HCT116 (cell line): ENCODE results near the gene FANCD2. TPM values are rescaled to one million over a fixed set of nuclear protein-coding genes. Genes with fewer than 3 reads are reported as not detected.

Experiments
- ATAC-seq: fragments of 200-7000 bp; cut with Tn5 transposase; 2 replicates; pipeline ENCODE4 v1.9.1; 2020; ENCODE audit warnings: mild to moderate bottlenecking, moderate library complexity
- BruUV-seq: library from RNA; stranded (reverse); fragments of 400-500 nt; replicated peaks from 2 replicates; lab custom pipeline; 2021; lab: Mats Ljungman, UMichigan
- CTCF ChIA-PET: fragments of 300-600 bp; sonication (Branson Sonifier 250); formaldehyde crosslinking; loops from one replicate; lab custom pipeline; 2021; ENCODE audit warnings: antibody characterized with exemption; lab: Charles Lee
- POLR2A ChIA-PET: fragments of 300-600, 350-600 bp; sonication (Branson Sonifier 250); formaldehyde crosslinking; loops from one replicate; lab custom pipeline; 2021; ENCODE audit warnings: antibody characterized with exemption; lab: Charles Lee
- RAD21 ChIA-PET, 2 experiments: fragments of 300-600 bp; sonication (Branson Sonifier 250); formaldehyde crosslinking; loops; one replicate each; lab custom pipeline; 2023; ENCODE audit warnings: low total read pairs in 2 of 2; ENCODE audit not compliant: uncharacterized antibody in 2 of 2, unreplicated experiment in 2 of 2, low non-redundant PET in 1 of 2; lab: Charles Lee
- DNase-seq: peaks from one replicate; pipeline ENCODE4 v3.0.0-alpha.2; 2010; ENCODE audit warnings: low read depth, low spot score
- H2AFZ ChIP-seq: fragments of 200-600 bp; shearing (Covaris generic), sonication (generic); 2 replicates; pipeline ENCODE4 v1.6.1; 2017; ENCODE audit warnings: low read depth, mixed run types, mixed read lengths, antibody characterized with exemption, low read length; ENCODE audit not compliant: poor library complexity, severe bottlenecking
- H3K27ac ChIP-seq: 2 replicates; pipeline ENCODE4 v1.5.1; 2012; ENCODE audit warnings: low read depth, low read length
- H3K27me3 ChIP-seq: fragments of 200-600 bp; sonication (generic); 2 replicates; pipeline ENCODE4 v1.6.1; 2016; ENCODE audit warnings: mixed run types, low read length, mixed read lengths; ENCODE audit not compliant: insufficient read depth
- H3K36me3 ChIP-seq, 2 experiments: fragments of 200-500 bp in 1 of 2; fragments of 200-600 bp in 1 of 2; sonication (Bioruptor generic) in 1 of 2; sonication (generic) in 1 of 2; 2 replicates each; pipeline versions ENCODE4 v1.5.1 to v1.6.1; 2014 to 2016; ENCODE audit warnings: low read length in 2 of 2, inconsistent platforms in 1 of 2, mixed read lengths in 1 of 2, mixed run types in 1 of 2; ENCODE audit not compliant: insufficient read depth in 2 of 2, control insufficient read depth in 1 of 2
- H3K4me1 ChIP-seq, 2 experiments: fragments of 200-600 bp in 1 of 2; sonication (generic) in 1 of 2; 2 replicates each; pipeline versions ENCODE4 v1.5.1 to v1.6.1; 2012 to 2017; ENCODE audit warnings: low read length in 2 of 2, inconsistent platforms in 1 of 2, mild to moderate bottlenecking in 1 of 2, mixed read lengths in 1 of 2, mixed run types in 1 of 2, moderate library complexity in 1 of 2; ENCODE audit not compliant: insufficient read depth in 2 of 2, control insufficient read depth in 1 of 2
- H3K4me2 ChIP-seq: fragments of 200-600 bp; sonication (generic); 2 replicates; pipeline ENCODE4 v1.6.1; 2017; ENCODE audit warnings: mixed run types, low read length, mixed read lengths
- H3K4me3 ChIP-seq, 2 experiments: fragments of 200-600 bp in 1 of 2; sonication (generic) in 1 of 2; replicated peaks in 1 of 2; 2 replicates each; pipeline ENCODE4 v1.5.1; 2011 to 2016; ENCODE audit warnings: low read length in 2 of 2, control low read depth in 1 of 2, low read depth in 1 of 2, mild to moderate bottlenecking in 1 of 2, mixed read lengths in 1 of 2, mixed run types in 1 of 2
- H3K79me2 ChIP-seq: fragments of 200-600 bp; sonication (generic); 2 replicates; pipeline ENCODE4 v1.6.1; 2017; ENCODE audit warnings: mild to moderate bottlenecking, mixed run types, low read length, moderate library complexity, mixed read lengths; ENCODE audit not compliant: insufficient read depth
- H3K9ac ChIP-seq: fragments of 200-600 bp; sonication (generic); 2 replicates; pipeline ENCODE4 v1.6.1; 2016; ENCODE audit warnings: low read length, mixed read lengths
- H3K9me2 ChIP-seq: fragments of 200-600 bp; sonication (generic), shearing (Covaris generic); 2 replicates; pipeline ENCODE4 v1.6.1; 2017; ENCODE audit warnings: mixed run types, mild to moderate bottlenecking, moderate library complexity; ENCODE audit not compliant: insufficient read depth
- H3K9me3 ChIP-seq, 2 experiments: fragments of 200-500 bp in 1 of 2; fragments of 200-600 bp in 1 of 2; sonication (Bioruptor generic) in 1 of 2; sonication (generic) in 1 of 2; 2 replicates each; pipeline ENCODE4 v1.6.1; 2014 to 2017; ENCODE audit warnings: low read length in 2 of 2, mixed read lengths in 2 of 2, inconsistent platforms in 1 of 2, low read depth in 1 of 2, mild to moderate bottlenecking in 1 of 2, mixed run types in 1 of 2, moderate library complexity in 1 of 2; ENCODE audit not compliant: control insufficient read depth in 1 of 2, insufficient read depth in 1 of 2
- H4K20me1 ChIP-seq: fragments of 200-600 bp; sonication (generic), shearing (Covaris generic); 2 replicates; pipeline ENCODE4 v1.6.1; 2017; ENCODE audit warnings: mixed run types, mild to moderate bottlenecking, moderate library complexity; ENCODE audit not compliant: insufficient read depth
- MAX ChIP-seq: IDR thresholded peaks from 2 replicates; pipeline ENCODE4 v1.6.1; 2012
- POLR2AphosphoS5 ChIP-seq: IDR thresholded peaks from 2 replicates; pipeline ENCODE4 v1.6.1; 2011; ENCODE audit warnings: mild to moderate bottlenecking, low read depth, low read length, moderate library complexity
- REST ChIP-seq: IDR thresholded peaks from 2 replicates; pipeline ENCODE4 v1.6.1; 2012; ENCODE audit warnings: low read depth
- SIN3A ChIP-seq: IDR thresholded peaks from 2 replicates; pipeline ENCODE4 v1.6.1; 2012; ENCODE audit warnings: low read depth
- SP1 ChIP-seq: IDR thresholded peaks from 2 replicates; pipeline ENCODE4 v1.6.1; 2012; ENCODE audit warnings: low read depth
- TCF7L2 ChIP-seq: IDR thresholded peaks from 2 replicates; pipeline ENCODE4 v1.7.0; 2011; ENCODE audit warnings: borderline replicate concordance, inconsistent platforms; ENCODE audit not compliant: insufficient read depth, insufficient read length; ENCODE audit errors: extremely low read depth
- ZFX ChIP-seq: fragments of 450-650 bp; IDR thresholded peaks from 2 replicates; pipeline ENCODE4 v1.6.1; 2017
- intact Hi-C: fragments of 100-400 bp; cut with micrococcal nuclease; formaldehyde crosslinking; loops from 2 replicates; pipeline ENCODE4 v1.10.0; 2022
- total RNA-seq: library from RNA; stranded (reverse); gene quantifications from one replicate; pipeline ENCODE4 v1.2.1, GENCODE V29; 2021; ENCODE audit not compliant: unreplicated experiment

The FANCD2 gene
- total RNA-seq, 1 experiment from 2014 or later: 50.0 TPM

- H3K9ac ChIP-seq: peak overlapping the region; percentile 63
- H4K20me1 ChIP-seq: no peaks in the 10 kb centered on the region
- BruUV-seq: no TSS peak
- no peaks in the 10 kb centered on the region for H3K27me3 ChIP-seq
- TF ChIP-seq REST (no peak), SP1 (peak; percentile 11; the same call in 1 of the 2 replicates), ZFX (peak; percentile 5; the same call in 1 of the 2 replicates), POLR2AphosphoS5 (peak; percentile 82), SIN3A (peak; percentile 78), MAX (peak; percentile 33; the same call in 1 of the 2 replicates), TCF7L2 (no peak)
- ChIA-PET POLR2A (interaction anchor here (0.6 to 0.9 kb wide), 3 partner anchors 9 to 33 kb away, joined by 3 to 6 read pairs (median 5); partner anchors contain the start of gene EMC3), RAD21 (no interaction called here), CTCF (interaction anchor here (0.6 to 1.1 kb wide), 3 partner anchors 64 to 213 kb away, joined by 3 to 8 read pairs (median 4); partner anchors contain the start of gene IRAK2)
- peak; percentile 72 for DNase-seq
- no peaks in the 10 kb centered on the region for H3K36me3 ChIP-seq
- peaks cover 12 to 30% of the 10 kb centered on the region in 2 experiments for H3K4me1 ChIP-seq
- no peaks in the 10 kb centered on the region for H3K79me2 ChIP-seq
- peak overlapping the region; percentile 49; the same call in 1 of the 2 replicates for H3K27ac ChIP-seq
- intact Hi-C loops: no loop called here
- peak overlapping the region; percentile 57 to 69 for H3K4me3 ChIP-seq
- no peak overlapping the region for H2AFZ ChIP-seq
- peak; percentile 89 for ATAC-seq
- no peaks in the 10 kb centered on the region for H3K9me3 ChIP-seq
- H3K9me2 ChIP-seq: no peaks in the 10 kb centered on the region
- peak overlapping the region; percentile 95 for H3K4me2 ChIP-seq
These were observed 15.3 kb upstream of the FANCD2 start for GRCh38 chr3:10010878-10011465.
